ENCODE data around the gene TBR1. TPM values are rescaled to one million over a fixed set of nuclear protein-coding genes. Genes with fewer than 3 reads are reported as not detected.

TBR1 gene
- total RNA-seq, 1 donor = not detected

DNA sequence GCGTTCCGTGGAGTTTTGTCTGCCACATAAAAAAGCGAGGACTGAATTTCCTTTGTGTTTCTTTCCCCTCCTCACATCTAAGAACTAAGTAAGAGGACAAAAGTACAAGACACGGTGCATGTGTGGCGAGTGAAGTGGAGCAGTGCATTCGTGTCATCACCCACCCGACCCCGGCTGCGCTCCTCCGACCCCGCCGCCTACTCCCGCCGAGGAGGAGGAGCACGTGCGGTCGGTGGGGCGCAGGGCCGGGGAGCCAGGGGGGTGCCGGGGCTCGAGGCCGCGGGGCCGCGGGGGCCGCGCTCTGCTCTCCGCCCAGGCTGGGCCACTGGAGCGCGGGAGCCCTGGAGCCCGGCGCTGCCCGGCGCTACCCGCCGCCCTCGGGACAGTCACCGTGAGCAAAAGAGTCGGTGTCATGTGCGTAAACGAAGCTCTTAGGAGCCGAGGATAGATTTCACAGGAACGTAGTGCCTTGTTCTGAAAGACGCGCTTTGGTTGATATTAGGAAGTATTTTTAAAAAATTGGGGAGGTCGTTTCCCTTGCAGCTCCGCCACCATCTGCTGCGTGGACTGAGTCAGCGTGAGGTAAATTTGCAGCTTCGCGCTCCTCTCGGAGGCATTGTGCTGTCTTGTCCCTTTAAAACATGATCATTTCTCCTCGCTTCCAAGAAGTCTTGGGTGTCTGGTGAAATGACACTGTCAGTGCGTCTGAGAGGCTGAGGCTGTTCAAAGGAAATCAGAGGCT is 11.0 kb downstream of the TBR1 start:
- no peak for TF ChIP-seq CTCF (IDR thresholded peaks at IDR 0.05; ENCODE audit: insufficient read depth, low read depth, low read length)
- H3K4me3 ChIP-seq (ENCODE audit: low read depth, low read length) = peak overlapping the region; percentile 29
- DNase-seq (ENCODE audit: low read depth) = no peak

GRCh38 chr2:161427664-161428587 is 11.8 kb downstream of the TBR1 start:
- TF ChIP-seq CTCF (IDR thresholded peaks at IDR 0.05; ENCODE audit: insufficient read depth, low read depth, low read length) = no peak
- no peak for DNase-seq (ENCODE audit: low read depth)
- H3K4me3 ChIP-seq (ENCODE audit: low read depth, low read length) = no peak overlapping the region

DNA sequence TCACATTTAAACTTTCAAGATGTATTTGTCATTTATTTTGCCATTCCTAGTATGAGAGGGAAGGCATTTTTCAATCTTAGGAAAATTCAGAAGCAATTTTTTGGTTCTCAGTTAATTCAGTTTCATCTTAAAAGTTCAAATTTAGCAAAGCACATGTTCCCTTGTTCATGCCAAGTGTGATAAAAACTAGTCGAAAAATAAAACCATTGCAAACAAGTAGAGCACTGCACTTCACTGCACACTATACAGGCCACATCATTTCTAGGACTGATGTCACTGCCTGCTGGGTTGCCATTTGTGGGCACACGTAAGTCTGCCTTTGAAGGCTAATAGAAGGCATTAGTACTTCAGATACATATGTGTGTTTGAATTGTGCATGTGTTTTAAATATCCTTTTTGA is 14.3 kb downstream of the TBR1 start:
- DNase-seq (ENCODE audit: low read depth) = no peak
- TF ChIP-seq CTCF (IDR thresholded peaks at IDR 0.05; ENCODE audit: insufficient read depth, low read depth, low read length) = no peak
- no peak overlapping the region for H3K4me3 ChIP-seq (ENCODE audit: low read depth, low read length)

- no peak overlapping the region for H3K4me3 ChIP-seq (ENCODE audit: low read depth, low read length)
- DNase-seq (ENCODE audit: low read depth) = no peak
- no peak for TF ChIP-seq CTCF (IDR thresholded peaks at IDR 0.05; ENCODE audit: insufficient read depth, low read depth, low read length)
Observed at GRCh38 chr2:161432107-161432506, 16.0 kb downstream of the TBR1 start.

DNA sequence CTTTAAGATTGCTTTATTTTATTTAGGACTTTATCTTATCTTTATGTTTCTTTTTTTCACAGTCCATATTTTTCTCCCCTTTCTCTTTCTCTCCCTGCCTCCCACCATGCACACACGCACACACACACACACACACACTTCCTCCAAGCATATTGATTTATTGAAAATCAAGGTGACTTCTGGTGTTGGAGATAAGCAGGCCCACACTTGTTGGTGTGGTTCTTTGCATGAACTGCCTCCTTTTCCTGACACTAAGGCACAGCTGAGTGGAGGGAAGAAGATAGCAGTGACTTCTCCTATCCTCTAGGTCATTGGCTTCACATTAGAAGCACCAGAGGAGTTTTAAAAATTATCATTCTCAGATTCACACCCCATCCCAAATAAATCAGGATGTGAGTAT is 18.0 kb downstream of the TBR1 start:
- H3K4me3 ChIP-seq (ENCODE audit: low read depth, low read length) = no peak overlapping the region
- DNase-seq (ENCODE audit: low read depth) = no peak
- TF ChIP-seq CTCF (IDR thresholded peaks at IDR 0.05; ENCODE audit: insufficient read depth, low read depth, low read length) = no peak

DNA sequence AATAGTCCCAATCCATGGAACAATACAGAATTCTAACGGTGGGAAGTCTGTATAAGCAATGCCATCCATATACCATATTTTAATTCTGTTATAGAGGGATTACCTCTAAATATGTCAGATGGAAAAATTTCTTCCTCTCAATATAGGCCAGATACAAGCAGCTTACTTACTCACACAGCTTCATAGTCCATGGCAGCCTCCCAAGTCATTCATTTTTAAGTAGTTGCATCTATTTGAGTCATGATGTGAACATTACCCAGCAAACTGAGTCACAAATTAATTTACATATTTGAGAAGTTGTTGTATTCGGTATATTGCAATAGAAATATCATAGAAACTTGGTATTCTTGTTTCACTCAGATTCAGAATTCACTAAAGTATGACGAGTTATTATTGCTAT is 20.3 kb downstream of the TBR1 start:
- peak; percentile 53 for DNase-seq (ENCODE audit: low read depth)
- no peak overlapping the region for H3K4me3 ChIP-seq (ENCODE audit: low read depth, low read length)
- TF ChIP-seq CTCF (IDR thresholded peaks at IDR 0.05; ENCODE audit: insufficient read depth, low read depth, low read length) = no peak

All from fibroblast of villous mesenchyme (primary cell).